MG63 (cell line): ENCODE data around the gene TRIP12. TPM values are rescaled to one million over a fixed set of nuclear protein-coding genes. Genes with fewer than 3 reads are reported as not detected.
"Not testable (repeated sequence)": the region's sequence is repeated elsewhere in the genome, so short reads cannot be mapped to it uniquely, and the experiment has no call there.

Source experiments
- DNase-seq: peaks from one replicate; pipeline ENCODE4 v3.0.0-alpha.2; 2020
- H3K27me3 ChIP-seq: fragments of 250-450 bp; sonication (Bioruptor Pico); 2 replicates; pipeline ENCODE4 v1.5.1; 2020; ENCODE audit warnings: mild to moderate bottlenecking, moderate library complexity
- H3K36me3 ChIP-seq: fragments of 250-450 bp; sonication (Bioruptor Pico); 2 replicates; pipeline ENCODE4 v1.5.1; 2020; ENCODE audit warnings: mild to moderate bottlenecking, moderate library complexity
- H3K4me3 ChIP-seq: fragments of 250-450 bp; sonication (Bioruptor Pico); 2 replicates; pipeline ENCODE4 v1.5.1; 2020; ENCODE audit warnings: mild to moderate bottlenecking, moderate library complexity
- H3K9me3 ChIP-seq: fragments of 250-450 bp; sonication (Bioruptor Pico); 2 replicates; pipeline ENCODE4 v1.5.1; 2020; ENCODE audit warnings: mild to moderate bottlenecking, moderate library complexity
- total RNA-seq: library from RNA; depleted of rRNA; stranded (reverse); fragments of >200 nt; shearing (Covaris generic); gene quantifications from 2 replicates; pipeline ENCODE4 v1.2.3, GENCODE V29; 2014; ENCODE audit warnings: low replicate concordance

The TRIP12 gene
- total RNA-seq, 1 experiment from 2014 or later, result 80.7 TPM

GRCh38 chr2:229860334-229860733, 61.5 kb downstream of the TRIP12 start:
- Histone ChIP-seq H3K36me3 (peaks cover 44% of the 10 kb centered on the region), H3K4me3 (no peak overlapping the region), H3K9me3 (no peaks in the 10 kb centered on the region), H3K27me3 (no peaks in the 10 kb centered on the region)
- DNase-seq, result no peak

- H3K36me3 ChIP-seq, result peaks cover 59% of the 10 kb centered on the region
- no peak for DNase-seq
- H3K27me3 ChIP-seq, result no peaks in the 10 kb centered on the region
- no peak overlapping the region for H3K4me3 ChIP-seq
- H3K9me3 ChIP-seq, result no peaks in the 10 kb centered on the region
These were observed 63.5 kb downstream of the TRIP12 start for GRCh38 chr2:229858351-229858750.

GRCh38 chr2:229857634-229858033, 64.2 kb downstream of the TRIP12 start:
- peaks cover 63% of the 10 kb centered on the region for H3K36me3 ChIP-seq
- DNase-seq, result no peak
- H3K4me3 ChIP-seq, result no peak overlapping the region
- H3K27me3 ChIP-seq, result no peaks in the 10 kb centered on the region
- no peaks in the 10 kb centered on the region for H3K9me3 ChIP-seq

- H3K4me3 ChIP-seq, result no peak overlapping the region
- H3K27me3 ChIP-seq, result no peaks in the 10 kb centered on the region
- no peaks in the 10 kb centered on the region for H3K9me3 ChIP-seq
- H3K36me3 ChIP-seq, result peaks cover 67% of the 10 kb centered on the region
- no peak for DNase-seq
These were observed 65.4 kb downstream of the TRIP12 start for GRCh38 chr2:229856413-229856812.

GRCh38 chr2:229855116-229855515, 66.7 kb downstream of the TRIP12 start:
- DNase-seq, result no peak
- Histone ChIP-seq H3K4me3 (no peak overlapping the region), H3K9me3 (no peaks in the 10 kb centered on the region), H3K36me3 (peaks cover 67% of the 10 kb centered on the region), H3K27me3 (no peaks in the 10 kb centered on the region)

GRCh38 chr2:229852565-229852964, 69.2 kb downstream of the TRIP12 start:
- H3K4me3 ChIP-seq, result no peak overlapping the region
- no peaks in the 10 kb centered on the region for H3K27me3 ChIP-seq
- H3K9me3 ChIP-seq, result no peaks in the 10 kb centered on the region
- H3K36me3 ChIP-seq, result peaks cover 58% of the 10 kb centered on the region
- DNase-seq, result peak; percentile 64

GRCh38 chr2:229851870-229852269, 69.9 kb downstream of the TRIP12 start:
- Histone ChIP-seq H3K9me3 (no peaks in the 10 kb centered on the region), H3K4me3 (no peak overlapping the region), H3K27me3 (no peaks in the 10 kb centered on the region), H3K36me3 (peaks cover 57% of the 10 kb centered on the region)
- DNase-seq, result no peak

- not testable (repeated sequence) for H3K27me3 ChIP-seq, H3K9me3 ChIP-seq, DNase-seq, H3K4me3 ChIP-seq
- H3K36me3 ChIP-seq, result peaks cover 53% of the 10 kb centered on the region
These were observed 71.2 kb downstream of the TRIP12 start for GRCh38 chr2:229850355-229851275.

- Histone ChIP-seq H3K4me3 (no peak overlapping the region), H3K36me3 (peaks cover 51% of the 10 kb centered on the region), H3K27me3 (no peaks in the 10 kb centered on the region), H3K9me3 (no peaks in the 10 kb centered on the region)
- DNase-seq, result no peak
These were observed 72.7 kb downstream of the TRIP12 start for GRCh38 chr2:229849073-229849472.

- no peak overlapping the region for H3K4me3 ChIP-seq
- H3K36me3 ChIP-seq, result peaks cover 59% of the 10 kb centered on the region
- no peak for DNase-seq
These were observed 78.2 kb downstream of the TRIP12 start for GRCh38 chr2:229843613-229844012.

GRCh38 chr2:229838729-229839128, 83.1 kb downstream of the TRIP12 start:
- Histone ChIP-seq H3K27me3 (no peaks in the 10 kb centered on the region), H3K36me3 (peaks cover 69% of the 10 kb centered on the region), H3K9me3 (no peaks in the 10 kb centered on the region), H3K4me3 (no peak overlapping the region)
- no peak for DNase-seq

More at GRCh38 chr2:229843613-229844012, 78.2 kb downstream of the TRIP12 start:
- Histone ChIP-seq H3K9me3 (no peaks in the 10 kb centered on the region), H3K27me3 (no peaks in the 10 kb centered on the region)

GRCh38 chr2:229836847-229837246, 85.0 kb downstream of the TRIP12 start:
- DNase-seq, result no peak
- no peaks in the 10 kb centered on the region for H3K9me3 ChIP-seq
- peaks cover 69% of the 10 kb centered on the region for H3K36me3 ChIP-seq
- no peaks in the 10 kb centered on the region for H3K27me3 ChIP-seq
- H3K4me3 ChIP-seq, result no peak overlapping the region

- Histone ChIP-seq H3K27me3 (no peaks in the 10 kb centered on the region), H3K9me3 (no peaks in the 10 kb centered on the region), H3K4me3 (no peak overlapping the region), H3K36me3 (peaks cover 64% of the 10 kb centered on the region)
- no peak for DNase-seq
These were observed 86.1 kb downstream of the TRIP12 start for GRCh38 chr2:229835596-229836283.

GRCh38 chr2:229834368-229834767, 87.4 kb downstream of the TRIP12 start:
- H3K36me3 ChIP-seq, result peaks cover 68% of the 10 kb centered on the region
- H3K27me3 ChIP-seq, H3K9me3 ChIP-seq, H3K4me3 ChIP-seq, DNase-seq: not testable (repeated sequence)

GRCh38 chr2:229832510-229832898, 89.3 kb downstream of the TRIP12 start:
- peaks cover 72% of the 10 kb centered on the region for H3K36me3 ChIP-seq
- no peaks in the 10 kb centered on the region for H3K9me3 ChIP-seq
- H3K4me3 ChIP-seq, result no peak overlapping the region
- no peak for DNase-seq
- H3K27me3 ChIP-seq, result no peaks in the 10 kb centered on the region

- H3K36me3 ChIP-seq, result peaks cover 73% of the 10 kb centered on the region
- H3K9me3 ChIP-seq, result no peaks in the 10 kb centered on the region
- H3K27me3 ChIP-seq, result no peaks in the 10 kb centered on the region
These were observed 89.9 kb downstream of the TRIP12 start for GRCh38 chr2:229831805-229832509.

GRCh38 chr2:229825476-229825875, 96.3 kb downstream of the TRIP12 start:
- Histone ChIP-seq H3K27me3 (no peaks in the 10 kb centered on the region), H3K36me3 (peaks cover 73% of the 10 kb centered on the region), H3K4me3 (no peak overlapping the region), H3K9me3 (peaks cover 4% of the 10 kb centered on the region; the same call in 1 of the 2 replicates)
- DNase-seq, result peak; percentile 62

More at GRCh38 chr2:229831805-229832509, 89.9 kb downstream of the TRIP12 start:
- no peak for DNase-seq
- no peak overlapping the region for H3K4me3 ChIP-seq
